Measurements from ENCODE around the gene PPP3R1.

DNA sequence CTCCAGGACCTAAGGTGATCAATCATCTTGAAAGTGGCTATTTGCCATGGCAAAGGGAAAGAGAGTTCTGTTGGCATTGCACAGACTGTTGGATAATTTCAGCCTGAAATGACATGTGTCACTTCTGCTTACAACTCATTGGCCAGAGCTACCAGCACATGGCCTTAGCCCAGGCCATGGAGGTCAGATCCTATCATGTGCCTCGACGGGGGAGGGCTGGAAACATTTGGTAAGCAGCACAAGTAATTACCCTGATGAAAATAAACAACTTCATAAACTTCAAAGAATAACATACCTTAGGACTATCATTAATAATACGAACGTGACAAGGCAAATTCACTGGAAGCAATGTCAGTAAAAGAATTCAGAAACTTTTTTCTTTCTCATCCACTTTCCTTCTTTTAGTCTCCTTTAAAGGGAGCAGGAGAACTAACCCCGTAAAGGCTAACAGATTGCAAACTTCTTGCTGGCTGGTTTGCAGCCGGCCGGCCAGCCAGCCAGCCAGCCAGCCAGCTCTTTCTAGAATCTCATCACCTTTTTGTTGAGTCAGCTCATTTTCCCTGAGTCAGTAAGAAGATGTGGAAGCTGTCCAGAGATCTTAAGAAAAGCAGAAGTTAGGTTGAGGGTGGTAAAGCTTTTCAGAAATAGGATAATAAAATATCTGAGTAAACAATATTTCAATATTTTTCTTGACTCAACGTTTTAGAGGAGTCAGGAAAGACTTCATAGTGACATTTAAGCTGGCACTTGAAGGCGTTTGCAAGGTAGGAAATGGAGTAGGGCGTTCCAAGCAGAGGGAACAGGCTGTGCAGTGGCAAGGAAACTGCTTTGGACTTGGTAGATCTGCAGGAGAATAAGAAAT, 35.5 kb upstream of the PPP3R1 start:
- TF ChIP-seq EP300 (IDR thresholded peaks at IDR 0.05) (no peak), POLR2A (IDR thresholded peaks at IDR 0.05) (no peak)
- TF ChIP-seq, protein P1, sequence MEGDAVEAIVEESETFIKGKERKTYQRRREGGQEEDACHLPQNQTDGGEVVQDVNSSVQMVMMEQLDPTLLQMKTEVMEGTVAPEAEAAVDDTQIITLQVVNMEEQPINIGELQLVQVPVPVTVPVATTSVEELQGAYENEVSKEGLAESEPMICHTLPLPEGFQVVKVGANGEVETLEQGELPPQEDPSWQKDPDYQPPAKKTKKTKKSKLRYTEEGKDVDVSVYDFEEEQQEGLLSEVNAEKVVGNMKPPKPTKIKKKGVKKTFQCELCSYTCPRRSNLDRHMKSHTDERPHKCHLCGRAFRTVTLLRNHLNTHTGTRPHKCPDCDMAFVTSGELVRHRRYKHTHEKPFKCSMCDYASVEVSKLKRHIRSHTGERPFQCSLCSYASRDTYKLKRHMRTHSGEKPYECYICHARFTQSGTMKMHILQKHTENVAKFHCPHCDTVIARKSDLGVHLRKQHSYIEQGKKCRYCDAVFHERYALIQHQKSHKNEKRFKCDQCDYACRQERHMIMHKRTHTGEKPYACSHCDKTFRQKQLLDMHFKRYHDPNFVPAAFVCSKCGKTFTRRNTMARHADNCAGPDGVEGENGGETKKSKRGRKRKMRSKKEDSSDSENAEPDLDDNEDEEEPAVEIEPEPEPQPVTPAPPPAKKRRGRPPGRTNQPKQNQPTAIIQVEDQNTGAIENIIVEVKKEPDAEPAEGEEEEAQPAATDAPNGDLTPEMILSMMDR (IDR thresholded peaks at IDR 0.05), result no peak
